HEK293 (cell line): Measurements from ENCODE around the gene DHRS13.

Experiments
- CTCF ChIA-PET: fragments of 350-600 bp; formaldehyde crosslinking; extraction: SDS; loops from one replicate; lab custom pipeline; 2021; ENCODE audit warnings: antibody characterized with exemption; lab: Yijun Ruan, JAX
- POLR2A ChIA-PET: fragments of 300-600 bp; formaldehyde crosslinking; extraction: SDS; loops from one replicate; lab custom pipeline; 2020; ENCODE audit warnings: antibody characterized with exemption, inconsistent platforms; lab: Yijun Ruan, JAX
- H3K27ac ChIP-seq: fragments of 200-500 bp; sonication (Bioruptor generic); 2 replicates; pipeline ENCODE4 v1.5.1; 2014; ENCODE audit warnings: low read depth, low read length, control low read depth, inconsistent platforms; ENCODE audit errors: extremely low read depth
- H3K36me3 ChIP-seq, 2 experiments: fragments of 200-500 bp in 1 of 2; sonication (Bioruptor generic) in 1 of 2; 1 replicate in 1 of 2; 2 replicates in 1 of 2; pipeline ENCODE4 v1.5.1; 2014 to 2017; ENCODE audit warnings: inconsistent platforms in 2 of 2, low read length in 2 of 2; ENCODE audit not compliant: control insufficient read depth in 2 of 2, insufficient read depth in 1 of 2
- H3K4me1 ChIP-seq: fragments of 200-500 bp; sonication (Bioruptor generic); 2 replicates; pipeline ENCODE4 v1.5.1; 2014; ENCODE audit warnings: mild to moderate bottlenecking, low read length, inconsistent platforms; ENCODE audit not compliant: control insufficient read depth, insufficient read depth
- H3K4me3 ChIP-seq: 2 replicates; pipeline ENCODE4 v1.5.1; 2011; ENCODE audit warnings: low read depth, mild to moderate bottlenecking, control low read depth, low read length, moderate library complexity
- H3K9me3 ChIP-seq: fragments of 200-500 bp; sonication (Bioruptor generic); 2 replicates; pipeline ENCODE4 v1.5.1; 2014; ENCODE audit warnings: low read depth, low read length, inconsistent platforms; ENCODE audit not compliant: control insufficient read depth, insufficient read depth
- GLI4 ChIP-seq: fragments of 450-650 bp; formaldehyde crosslinking; IDR thresholded peaks from 2 replicates; pipeline ENCODE4 v1.5.1; 2016; ENCODE audit warnings: missing biosample characterization, missing genetic modification characterization
- GLIS1 ChIP-seq: fragments of 450-650 bp; formaldehyde crosslinking; IDR thresholded peaks from 2 replicates; pipeline ENCODE4 v1.5.1; 2016; ENCODE audit warnings: missing biosample characterization, missing genetic modification characterization
- KLF10 ChIP-seq: fragments of 450-650 bp; IDR thresholded peaks from 2 replicates; pipeline ENCODE4 v1.5.1; 2018; ENCODE audit warnings: missing biosample characterization, mild to moderate bottlenecking, missing genetic modification characterization
- PRDM1 ChIP-seq: fragments of 450-650 bp; formaldehyde crosslinking; IDR thresholded peaks from 2 replicates; pipeline ENCODE4; 2016; ENCODE audit warnings: missing biosample characterization, missing genetic modification characterization
- SCRT2 ChIP-seq: fragments of 450-650 bp; formaldehyde crosslinking; IDR thresholded peaks from 2 replicates; pipeline ENCODE4 v1.5.1; 2016; ENCODE audit warnings: missing biosample characterization, missing genetic modification characterization
- YY1 ChIP-seq: fragments of 450-650 bp; formaldehyde crosslinking; IDR thresholded peaks from 2 replicates; pipeline ENCODE4 v1.5.1; 2018; ENCODE audit warnings: missing biosample characterization, missing genetic modification characterization
- ZBTB7A ChIP-seq: fragments of 450-650 bp; formaldehyde crosslinking; IDR thresholded peaks from 2 replicates; pipeline ENCODE4 v1.5.1; 2016; ENCODE audit warnings: low read depth, missing biosample characterization, missing genetic modification characterization
- ZNF184 ChIP-seq: fragments of 450-650 bp; IDR thresholded peaks from 2 replicates; pipeline ENCODE4 v1.5.1; 2018; ENCODE audit warnings: missing biosample characterization, mild to moderate bottlenecking, missing genetic modification characterization
- ZNF394 ChIP-seq: fragments of 450-650 bp; formaldehyde crosslinking; IDR thresholded peaks from 2 replicates; pipeline ENCODE4 v1.5.1; 2016; ENCODE audit warnings: missing biosample characterization, missing genetic modification characterization, mild to moderate bottlenecking, moderate library complexity, borderline replicate concordance
- ZNF404 ChIP-seq: fragments of 450-650 bp; formaldehyde crosslinking; IDR thresholded peaks from 2 replicates; pipeline ENCODE4 v1.5.1; 2017; ENCODE audit warnings: missing biosample characterization, missing genetic modification characterization
- ZNF433 ChIP-seq: fragments of 450-650 bp; formaldehyde crosslinking; IDR thresholded peaks from 2 replicates; pipeline ENCODE4 v1.5.1; 2016; ENCODE audit warnings: missing biosample characterization, missing genetic modification characterization, low read depth
- ZNF501 ChIP-seq: fragments of 450-650 bp; formaldehyde crosslinking; IDR thresholded peaks from 2 replicates; pipeline ENCODE4 v1.5.1; 2016; ENCODE audit warnings: missing biosample characterization, missing genetic modification characterization
- ZNF629 ChIP-seq: fragments of 450-650 bp; formaldehyde crosslinking; IDR thresholded peaks from 2 replicates; pipeline ENCODE4 v1.5.1; 2017; ENCODE audit warnings: missing biosample characterization, missing genetic modification characterization
- ZNF791 ChIP-seq: fragments of 450-650 bp; formaldehyde crosslinking; IDR thresholded peaks from 2 replicates; pipeline ENCODE4 v1.5.1; 2016; ENCODE audit warnings: missing biosample characterization, missing genetic modification characterization
- ZNF837 ChIP-seq: fragments of 450-650 bp; formaldehyde crosslinking; IDR thresholded peaks from 2 replicates; pipeline ENCODE4 v1.5.1; 2016; ENCODE audit warnings: missing biosample characterization, missing genetic modification characterization
- ZSCAN23 ChIP-seq: fragments of 450-650 bp; formaldehyde crosslinking; IDR thresholded peaks from 2 replicates; pipeline ENCODE4 v1.5.1; 2016; ENCODE audit warnings: missing biosample characterization, missing genetic modification characterization
- TF ChIP-seq, protein P1 (sequence below): fragments of 450-650 bp; formaldehyde crosslinking; IDR thresholded peaks from 2 replicates; pipeline ENCODE4 v1.5.1; 2017; ENCODE audit warnings: missing biosample characterization, mild to moderate bottlenecking, missing genetic modification characterization, moderate library complexity
- TF ChIP-seq, protein P2 (sequence below): fragments of 450-650 bp; formaldehyde crosslinking; IDR thresholded peaks from 2 replicates; pipeline ENCODE4 v1.5.1; 2017; ENCODE audit warnings: missing biosample characterization, missing genetic modification characterization
- TF ChIP-seq, protein P3 (sequence below): fragments of 450-650 bp; formaldehyde crosslinking; IDR thresholded peaks from 2 replicates; pipeline ENCODE4; 2016; ENCODE audit warnings: missing biosample characterization, missing genetic modification characterization
- TF ChIP-seq, protein P4 (sequence below): fragments of 450-650 bp; formaldehyde crosslinking; IDR thresholded peaks from 2 replicates; pipeline ENCODE4 v1.5.1; 2016; ENCODE audit warnings: missing biosample characterization, missing genetic modification characterization
- TF ChIP-seq, protein P5 (sequence below): fragments of 450-650 bp; formaldehyde crosslinking; IDR thresholded peaks from 2 replicates; pipeline ENCODE4 v1.5.1; 2016; ENCODE audit warnings: missing biosample characterization, missing genetic modification characterization
- TF ChIP-seq, protein P6 (sequence below): fragments of 450-650 bp; formaldehyde crosslinking; IDR thresholded peaks from 2 replicates; pipeline ENCODE4 v1.5.1; 2017; ENCODE audit warnings: missing biosample characterization, missing genetic modification characterization

Gene DHRS13

DNA sequence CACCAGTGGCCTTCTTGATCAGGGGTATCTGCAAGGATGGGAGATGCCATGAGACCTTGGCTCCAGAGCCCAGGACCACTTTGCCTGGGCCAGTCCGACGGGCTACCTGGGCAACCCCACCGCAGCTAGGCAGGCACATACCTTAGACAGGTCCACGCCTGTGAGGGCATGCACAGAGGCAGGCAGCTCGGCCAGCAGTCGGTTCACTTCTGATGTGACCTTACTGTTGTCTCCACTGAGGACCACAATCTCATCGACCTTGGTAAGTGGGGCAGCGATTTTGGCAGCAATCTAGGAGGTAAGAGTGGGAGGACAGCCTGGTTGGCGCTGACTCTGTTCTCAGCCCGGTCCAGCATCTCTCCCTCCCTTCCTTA, 22.3 kb downstream of the DHRS13 start:
- ChIA-PET POLR2A (interaction anchor here (1.3 kb wide), 1 partner anchor 69 kb away, joined by 3 read pairs; no protein-coding TSS in a partner anchor), CTCF (interaction anchor here (0.5 to 5.3 kb wide), 5 partner anchors 22 to 153 kb away, joined by 4 to 64 read pairs (median 7); partner anchors contain the start of gene DHRS13)
- Histone ChIP-seq H3K36me3 (peaks cover 8 to 76% of the 10 kb centered on the region in 2 experiments; a peak in 2 of 3 replicates), H3K4me3 (no peak overlapping the region), H3K4me1 (no peaks in the 10 kb centered on the region), H3K27ac (no peak overlapping the region), H3K9me3 (no peaks in the 10 kb centered on the region)
- TF ChIP-seq ZNF629 (tag by site-specific recombination) (no peak), ZNF501 (tag by site-specific recombination) (no peak), ZNF791 (tag by site-specific recombination) (no peak), ZSCAN23 (tag by site-specific recombination) (no peak), ZNF433 (tag by site-specific recombination) (no peak), GLI4 (tag by site-specific recombination) (no peak), ZNF394 (tag by site-specific recombination) (no peak), ZBTB7A (no peak), ZNF404 (tag by site-specific recombination) (no peak), ZNF837 (tag by site-specific recombination) (no peak), ZNF184 (tag by site-specific recombination) (no peak), KLF10 (no peak), YY1 (tag by site-specific recombination) (no peak), SCRT2 (tag by site-specific recombination) (no peak)
- TF ChIP-seq, protein P1, sequence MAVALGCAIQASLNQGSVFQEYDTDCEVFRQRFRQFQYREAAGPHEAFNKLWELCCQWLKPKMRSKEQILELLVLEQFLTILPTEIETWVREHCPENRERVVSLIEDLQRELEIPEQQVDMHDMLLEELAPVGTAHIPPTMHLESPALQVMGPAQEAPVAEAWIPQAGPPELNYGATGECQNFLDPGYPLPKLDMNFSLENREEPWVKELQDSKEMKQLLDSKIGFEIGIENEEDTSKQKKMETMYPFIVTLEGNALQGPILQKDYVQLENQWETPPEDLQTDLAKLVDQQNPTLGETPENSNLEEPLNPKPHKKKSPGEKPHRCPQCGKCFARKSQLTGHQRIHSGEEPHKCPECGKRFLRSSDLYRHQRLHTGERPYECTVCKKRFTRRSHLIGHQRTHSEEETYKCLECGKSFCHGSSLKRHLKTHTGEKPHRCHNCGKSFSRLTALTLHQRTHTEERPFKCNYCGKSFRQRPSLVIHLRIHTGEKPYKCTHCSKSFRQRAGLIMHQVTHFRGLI (tag by site-specific recombination) = no peak
- TF ChIP-seq, protein P2, sequence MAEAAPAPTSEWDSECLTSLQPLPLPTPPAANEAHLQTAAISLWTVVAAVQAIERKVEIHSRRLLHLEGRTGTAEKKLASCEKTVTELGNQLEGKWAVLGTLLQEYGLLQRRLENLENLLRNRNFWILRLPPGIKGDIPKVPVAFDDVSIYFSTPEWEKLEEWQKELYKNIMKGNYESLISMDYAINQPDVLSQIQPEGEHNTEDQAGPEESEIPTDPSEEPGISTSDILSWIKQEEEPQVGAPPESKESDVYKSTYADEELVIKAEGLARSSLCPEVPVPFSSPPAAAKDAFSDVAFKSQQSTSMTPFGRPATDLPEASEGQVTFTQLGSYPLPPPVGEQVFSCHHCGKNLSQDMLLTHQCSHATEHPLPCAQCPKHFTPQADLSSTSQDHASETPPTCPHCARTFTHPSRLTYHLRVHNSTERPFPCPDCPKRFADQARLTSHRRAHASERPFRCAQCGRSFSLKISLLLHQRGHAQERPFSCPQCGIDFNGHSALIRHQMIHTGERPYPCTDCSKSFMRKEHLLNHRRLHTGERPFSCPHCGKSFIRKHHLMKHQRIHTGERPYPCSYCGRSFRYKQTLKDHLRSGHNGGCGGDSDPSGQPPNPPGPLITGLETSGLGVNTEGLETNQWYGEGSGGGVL = no peak
- TF ChIP-seq, protein P3, sequence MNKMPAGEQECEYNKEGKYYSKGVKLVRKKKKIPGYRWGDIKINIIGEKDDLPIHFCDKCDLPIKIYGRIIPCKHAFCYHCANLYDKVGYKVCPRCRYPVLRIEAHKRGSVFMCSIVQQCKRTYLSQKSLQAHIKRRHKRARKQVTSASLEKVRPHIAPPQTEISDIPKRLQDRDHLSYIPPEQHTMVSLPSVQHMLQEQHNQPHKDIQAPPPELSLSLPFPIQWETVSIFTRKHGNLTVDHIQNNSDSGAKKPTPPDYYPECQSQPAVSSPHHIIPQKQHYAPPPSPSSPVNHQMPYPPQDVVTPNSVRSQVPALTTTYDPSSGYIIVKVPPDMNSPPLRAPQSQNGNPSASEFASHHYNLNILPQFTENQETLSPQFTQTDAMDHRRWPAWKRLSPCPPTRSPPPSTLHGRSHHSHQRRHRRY = no peak
- TF ChIP-seq, protein P4, sequence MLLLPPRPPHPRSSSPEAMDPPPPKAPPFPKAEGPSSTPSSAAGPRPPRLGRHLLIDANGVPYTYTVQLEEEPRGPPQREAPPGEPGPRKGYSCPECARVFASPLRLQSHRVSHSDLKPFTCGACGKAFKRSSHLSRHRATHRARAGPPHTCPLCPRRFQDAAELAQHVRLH (tag by site-specific recombination) = no peak

DNA sequence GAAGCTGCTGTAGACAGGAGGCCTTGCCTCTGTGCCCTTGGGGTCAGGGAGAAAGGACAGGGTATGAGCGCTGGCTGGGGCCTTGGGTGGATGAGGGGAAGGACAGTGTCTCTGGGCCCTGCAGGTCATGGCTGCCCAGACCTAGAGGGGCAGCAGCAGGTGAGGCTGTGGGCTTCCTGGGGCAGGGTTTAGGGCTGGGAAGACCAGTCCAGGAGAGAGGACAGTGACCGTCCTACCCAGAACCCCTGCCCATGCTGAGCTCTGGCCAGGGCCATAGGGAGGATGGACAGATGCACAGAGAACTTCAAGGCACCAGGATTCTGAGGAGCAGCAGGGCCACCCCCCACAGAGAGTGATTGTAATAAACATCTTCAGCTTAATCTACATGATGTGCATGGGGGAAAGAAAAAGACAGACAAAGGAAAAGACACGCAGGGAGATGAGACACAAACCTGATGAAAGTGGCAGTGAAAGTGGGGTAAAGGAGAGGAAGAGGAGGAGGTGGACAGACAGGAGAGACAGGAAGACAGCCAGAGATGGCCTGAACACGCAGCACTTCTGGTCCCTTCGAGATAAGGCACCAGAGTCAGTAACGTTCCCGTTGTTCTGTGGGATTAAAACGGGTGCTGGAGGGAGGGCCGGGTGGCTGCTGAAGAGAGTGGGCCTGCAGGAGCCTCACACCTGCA, 22.9 kb downstream of the DHRS13 start:
- ChIA-PET CTCF (interaction anchor here (0.5 to 5.3 kb wide), 12 partner anchors 18 to 163 kb away, joined by 3 to 64 read pairs (median 6); partner anchors contain the start of gene DHRS13), POLR2A (interaction anchor here (1.1 to 1.5 kb wide), 3 partner anchors 69 to 160 kb away, joined by 3 to 7 read pairs (median 5); partner anchors contain the start of gene RPL23A)
- Histone ChIP-seq H3K4me3 (no peak overlapping the region), H3K9me3 (no peaks in the 10 kb centered on the region), H3K27ac (no peak overlapping the region), H3K4me1 (no peaks in the 10 kb centered on the region), H3K36me3 (peaks cover 8 to 71% of the 10 kb centered on the region in 2 experiments; a peak in 2 of 3 replicates)
- TF ChIP-seq, protein P5, sequence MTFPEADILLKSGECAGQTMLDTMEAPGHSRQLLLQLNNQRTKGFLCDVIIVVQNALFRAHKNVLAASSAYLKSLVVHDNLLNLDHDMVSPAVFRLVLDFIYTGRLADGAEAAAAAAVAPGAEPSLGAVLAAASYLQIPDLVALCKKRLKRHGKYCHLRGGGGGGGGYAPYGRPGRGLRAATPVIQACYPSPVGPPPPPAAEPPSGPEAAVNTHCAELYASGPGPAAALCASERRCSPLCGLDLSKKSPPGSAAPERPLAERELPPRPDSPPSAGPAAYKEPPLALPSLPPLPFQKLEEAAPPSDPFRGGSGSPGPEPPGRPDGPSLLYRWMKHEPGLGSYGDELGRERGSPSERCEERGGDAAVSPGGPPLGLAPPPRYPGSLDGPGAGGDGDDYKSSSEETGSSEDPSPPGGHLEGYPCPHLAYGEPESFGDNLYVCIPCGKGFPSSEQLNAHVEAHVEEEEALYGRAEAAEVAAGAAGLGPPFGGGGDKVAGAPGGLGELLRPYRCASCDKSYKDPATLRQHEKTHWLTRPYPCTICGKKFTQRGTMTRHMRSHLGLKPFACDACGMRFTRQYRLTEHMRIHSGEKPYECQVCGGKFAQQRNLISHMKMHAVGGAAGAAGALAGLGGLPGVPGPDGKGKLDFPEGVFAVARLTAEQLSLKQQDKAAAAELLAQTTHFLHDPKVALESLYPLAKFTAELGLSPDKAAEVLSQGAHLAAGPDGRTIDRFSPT = no peak
- TF ChIP-seq PRDM1 (tag by site-specific recombination) = peak; percentile 73
- TF ChIP-seq, protein P6, sequence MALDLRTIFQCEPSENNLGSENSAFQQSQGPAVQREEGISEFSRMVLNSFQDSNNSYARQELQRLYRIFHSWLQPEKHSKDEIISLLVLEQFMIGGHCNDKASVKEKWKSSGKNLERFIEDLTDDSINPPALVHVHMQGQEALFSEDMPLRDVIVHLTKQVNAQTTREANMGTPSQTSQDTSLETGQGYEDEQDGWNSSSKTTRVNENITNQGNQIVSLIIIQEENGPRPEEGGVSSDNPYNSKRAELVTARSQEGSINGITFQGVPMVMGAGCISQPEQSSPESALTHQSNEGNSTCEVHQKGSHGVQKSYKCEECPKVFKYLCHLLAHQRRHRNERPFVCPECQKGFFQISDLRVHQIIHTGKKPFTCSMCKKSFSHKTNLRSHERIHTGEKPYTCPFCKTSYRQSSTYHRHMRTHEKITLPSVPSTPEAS = no peak
- TF ChIP-seq GLIS1 (tag by site-specific recombination) = peak; percentile 41
